Subcutaneous adipose tissue (tissue), 4 donors: ENCODE data around the gene ATXN2. TPM values are rescaled to one million over a fixed set of nuclear protein-coding genes. Genes with fewer than 3 reads are reported as not detected.

Source experiments
- total RNA-seq, 4 donors: library from RNA; depleted of rRNA; stranded (reverse); fragments of >200 nt; gene quantifications; one replicate each; pipeline ENCODE4 v1.1.0, GENCODE V29; 2016
- TF ChIP-seq, protein P1 (sequence below): fragments of 450-650 bp; IDR thresholded peaks from one replicate; pipeline ENCODE4 v1.5.1; 2016; ENCODE audit warnings: low read depth, mild to moderate bottlenecking, control low read depth, antibody characterized with exemption, moderate library complexity

The ATXN2 gene
- total RNA-seq, 4 donors from 2014 or later = 39.4 to 56.1 (median 45.6) TPM

DNA sequence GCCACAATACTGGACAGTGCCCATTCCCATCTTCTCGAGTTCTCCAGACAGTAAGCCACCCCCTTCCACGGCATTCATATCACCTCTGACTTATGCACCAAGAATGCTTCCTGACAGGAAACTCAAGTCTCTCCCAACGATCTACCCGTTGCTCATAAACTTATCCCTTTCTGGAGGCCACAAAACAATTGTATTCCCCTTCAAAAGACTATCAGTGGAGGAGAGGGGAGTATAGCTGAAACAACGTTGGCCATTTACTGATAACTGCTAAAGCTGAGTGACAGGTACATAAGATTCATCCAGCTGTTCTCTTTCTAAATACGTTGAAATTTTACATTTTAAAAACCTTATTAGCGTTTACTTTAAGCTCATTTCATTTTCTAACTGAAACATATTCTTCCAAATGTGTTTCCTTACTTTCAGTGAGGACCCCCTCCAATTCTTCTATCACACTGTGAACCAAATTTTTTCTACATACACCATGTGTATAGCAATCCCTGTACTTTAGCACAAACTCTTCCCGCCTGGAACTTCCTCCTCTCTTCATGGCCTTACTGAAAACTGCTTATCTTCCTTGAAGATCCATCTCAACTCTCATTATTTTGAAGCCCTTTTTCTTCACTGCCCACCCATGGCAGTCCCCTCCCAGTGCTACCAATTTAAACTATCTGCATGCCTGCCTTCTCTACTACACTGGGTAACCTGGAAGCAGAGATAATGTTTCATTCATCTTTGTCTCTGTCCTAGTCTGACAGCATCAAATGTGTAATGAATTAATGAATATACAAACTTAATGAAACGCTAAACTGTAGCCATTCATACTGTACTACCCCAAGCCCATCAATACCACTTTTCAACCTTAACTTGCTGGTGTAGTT, 28.8 kb downstream of the ATXN2 start:
- TF ChIP-seq, protein P1, sequence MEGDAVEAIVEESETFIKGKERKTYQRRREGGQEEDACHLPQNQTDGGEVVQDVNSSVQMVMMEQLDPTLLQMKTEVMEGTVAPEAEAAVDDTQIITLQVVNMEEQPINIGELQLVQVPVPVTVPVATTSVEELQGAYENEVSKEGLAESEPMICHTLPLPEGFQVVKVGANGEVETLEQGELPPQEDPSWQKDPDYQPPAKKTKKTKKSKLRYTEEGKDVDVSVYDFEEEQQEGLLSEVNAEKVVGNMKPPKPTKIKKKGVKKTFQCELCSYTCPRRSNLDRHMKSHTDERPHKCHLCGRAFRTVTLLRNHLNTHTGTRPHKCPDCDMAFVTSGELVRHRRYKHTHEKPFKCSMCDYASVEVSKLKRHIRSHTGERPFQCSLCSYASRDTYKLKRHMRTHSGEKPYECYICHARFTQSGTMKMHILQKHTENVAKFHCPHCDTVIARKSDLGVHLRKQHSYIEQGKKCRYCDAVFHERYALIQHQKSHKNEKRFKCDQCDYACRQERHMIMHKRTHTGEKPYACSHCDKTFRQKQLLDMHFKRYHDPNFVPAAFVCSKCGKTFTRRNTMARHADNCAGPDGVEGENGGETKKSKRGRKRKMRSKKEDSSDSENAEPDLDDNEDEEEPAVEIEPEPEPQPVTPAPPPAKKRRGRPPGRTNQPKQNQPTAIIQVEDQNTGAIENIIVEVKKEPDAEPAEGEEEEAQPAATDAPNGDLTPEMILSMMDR = no peak

- TF ChIP-seq, protein P1 = no peak
These were observed 29.6 kb downstream of the ATXN2 start for GRCh38 chr12:111569363-111570083.

- TF ChIP-seq, protein P1 = no peak
These were observed 41.1 kb downstream of the ATXN2 start for GRCh38 chr12:111558107-111558376.

DNA sequence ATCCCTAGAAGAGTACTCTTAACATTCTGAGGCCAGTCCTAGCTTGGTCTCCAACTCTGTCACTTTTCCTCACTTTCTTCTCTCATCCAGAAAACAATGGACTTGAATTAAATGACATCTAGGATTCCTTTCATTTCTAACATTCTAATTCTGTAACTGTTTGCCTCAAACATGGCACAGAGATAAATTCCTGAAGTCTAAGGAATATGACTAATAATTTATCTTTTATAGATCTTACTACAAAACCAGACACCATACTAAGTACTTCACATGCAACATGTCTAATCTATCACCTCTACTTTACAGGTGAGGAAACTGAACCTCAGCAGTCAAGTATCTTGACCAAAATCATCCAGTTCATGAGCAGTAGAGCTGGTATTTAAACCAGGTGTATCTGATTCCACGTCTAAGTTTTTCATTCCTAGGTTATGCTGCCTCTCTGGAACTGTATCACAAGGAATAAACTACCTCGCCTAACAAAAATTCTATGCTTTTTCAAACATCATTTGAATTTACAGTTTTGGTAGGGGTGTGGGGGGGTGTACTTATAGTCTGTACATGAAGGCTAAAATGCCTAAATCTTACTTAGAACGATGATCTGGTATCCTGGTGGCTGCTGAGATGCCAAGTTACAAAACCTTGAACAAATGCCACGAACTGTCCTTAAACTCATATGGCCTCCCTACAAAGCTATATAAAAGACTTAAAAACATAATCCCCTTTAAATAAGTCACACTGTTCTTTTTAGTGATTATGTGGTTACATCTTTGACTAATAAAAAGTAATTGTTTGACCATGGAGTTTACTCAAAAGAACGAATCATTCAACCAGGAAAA, 41.6 kb downstream of the ATXN2 start:
- TF ChIP-seq, protein P1 = no peak

GRCh38 chr12:111556676-111557075, 42.4 kb downstream of the ATXN2 start:
- TF ChIP-seq, protein P1 = no peak

DNA sequence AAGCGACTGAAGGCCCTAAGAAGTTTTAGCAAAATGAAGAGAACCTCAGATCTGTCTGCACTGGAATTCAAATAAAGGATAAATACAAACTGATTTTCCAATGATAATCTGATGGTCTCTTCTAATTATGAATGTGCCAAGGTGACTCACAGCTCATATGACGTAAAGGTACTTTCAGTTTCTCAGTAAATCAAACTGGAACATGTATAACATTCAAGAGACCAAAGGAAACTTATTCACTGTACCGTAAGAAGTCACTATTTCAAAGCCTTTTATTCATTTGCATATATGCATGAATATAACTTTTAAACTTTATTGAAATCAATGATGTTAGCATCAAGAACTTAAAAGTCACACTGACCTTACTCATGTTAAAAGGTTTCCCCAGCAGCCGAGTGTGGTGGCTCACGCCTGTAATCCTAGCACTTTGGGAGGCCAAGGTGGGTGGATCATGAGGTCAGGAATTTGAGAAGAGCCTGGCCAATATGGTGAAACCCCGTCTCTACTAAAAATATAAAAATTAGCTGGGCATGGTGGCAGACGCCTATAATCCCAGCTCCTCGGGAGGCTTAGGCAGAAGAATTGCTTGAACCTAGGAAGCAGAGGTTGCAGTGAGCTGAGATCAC, 52.2 kb downstream of the ATXN2 start:
- TF ChIP-seq, protein P1 = no peak
